Measurements from ENCODE around the gene ADAM23. TPM values are rescaled to one million over a fixed set of nuclear protein-coding genes. Genes with fewer than 3 reads are reported as not detected.
A peak's percentile ranks its signal among the peaks of the same experiment; 100 is the strongest.

The ADAM23 gene
- total RNA-seq, 2 donors from 2014 or later = 0.06 to 0.07 TPM

GRCh38 chr2:206432193-206433082 lies 10.9 kb upstream of the ADAM23 start:
- DNase-seq (ENCODE audit: low spot score in 2 of 2) = no peak
- Mint-ChIP-seq H3K27ac (no peak overlapping the region), H3K9me3 (no peaks in the 10 kb centered on the region), H3K36me3 (no peaks in the 10 kb centered on the region)
- ATAC-seq = no peak

- ATAC-seq = no peak
- H3K27ac Mint-ChIP-seq = no peak overlapping the region
- no peaks in the 10 kb centered on the region for H3K36me3 Mint-ChIP-seq
- H3K9me3 Mint-ChIP-seq = no peaks in the 10 kb centered on the region
- no peak for DNase-seq (ENCODE audit: low spot score in 2 of 2)
Measured at GRCh38 chr2:206433190-206433589, 10.1 kb upstream of the ADAM23 start.

- no peak for DNase-seq (ENCODE audit: low spot score in 2 of 2)
- no peak for ATAC-seq
- Mint-ChIP-seq H3K9me3 (no peaks in the 10 kb centered on the region), H3K36me3 (no peaks in the 10 kb centered on the region), H3K27ac (no peak overlapping the region)
Measured at GRCh38 chr2:206433686-206434085, 9.6 kb upstream of the ADAM23 start.

GRCh38 chr2:206435742-206436141 lies 7.6 kb upstream of the ADAM23 start:
- no peak overlapping the region for H3K27ac Mint-ChIP-seq
- no peaks in the 10 kb centered on the region for H3K9me3 Mint-ChIP-seq
- no peaks in the 10 kb centered on the region for H3K36me3 Mint-ChIP-seq
- no peak for ATAC-seq
- DNase-seq (ENCODE audit: low spot score in 2 of 2) = no peak

- DNase-seq (ENCODE audit: low spot score in 2 of 2) (no peak), ATAC-seq (no peak)
- no peaks in the 10 kb centered on the region for H3K36me3 Mint-ChIP-seq
- H3K9me3 Mint-ChIP-seq = no peaks in the 10 kb centered on the region
- no peak overlapping the region for H3K27ac Mint-ChIP-seq
Measured at GRCh38 chr2:206438196-206438724, 5.1 kb upstream of the ADAM23 start.

- H3K36me3 Mint-ChIP-seq = peaks cover 0 to 5% of the 10 kb centered on the region in 2 donors
- no peak overlapping the region for H3K27ac Mint-ChIP-seq
- ATAC-seq = no peak
- H3K9me3 Mint-ChIP-seq = no peaks in the 10 kb centered on the region
- DNase-seq (ENCODE audit: low spot score in 2 of 2) = no peak
Measured at GRCh38 chr2:206442474-206442832, 879 bp upstream of the ADAM23 start.

- ATAC-seq = peak; percentile 56 to 72
- peak in 1 of 2 donors; percentile 21 for DNase-seq (ENCODE audit: low spot score in 2 of 2)
- H3K27ac Mint-ChIP-seq = no peak overlapping the region
Measured at GRCh38 chr2:206443735-206444527, 599 bp downstream of the ADAM23 start.

GRCh38 chr2:206445948-206446347 lies 2.6 kb downstream of the ADAM23 start:
- ATAC-seq = no peak
- DNase-seq (ENCODE audit: low spot score in 2 of 2) = no peak
- H3K9me3 Mint-ChIP-seq = peaks cover 0 to 3% of the 10 kb centered on the region in 2 donors
- no peak overlapping the region for H3K27ac Mint-ChIP-seq
- peaks cover 0 to 5% of the 10 kb centered on the region in 2 donors for H3K36me3 Mint-ChIP-seq

More at GRCh38 chr2:206443735-206444527, 599 bp downstream of the ADAM23 start:
- peaks cover 0 to 5% of the 10 kb centered on the region in 2 donors for H3K36me3 Mint-ChIP-seq
- no peaks in the 10 kb centered on the region for H3K9me3 Mint-ChIP-seq

- H3K27ac Mint-ChIP-seq = no peak overlapping the region
- peaks cover 0 to 3% of the 10 kb centered on the region in 2 donors for H3K9me3 Mint-ChIP-seq
- no peaks in the 10 kb centered on the region for H3K36me3 Mint-ChIP-seq
- DNase-seq (ENCODE audit: low spot score in 2 of 2) (no peak), ATAC-seq (no peak)
Measured at GRCh38 chr2:206452242-206452641, 8.9 kb downstream of the ADAM23 start.

GRCh38 chr2:206452750-206453149 lies 9.4 kb downstream of the ADAM23 start:
- no peak for ATAC-seq
- no peak for DNase-seq (ENCODE audit: low spot score in 2 of 2)
- no peaks in the 10 kb centered on the region for H3K36me3 Mint-ChIP-seq
- no peak overlapping the region for H3K27ac Mint-ChIP-seq
- peaks cover 0 to 3% of the 10 kb centered on the region in 2 donors for H3K9me3 Mint-ChIP-seq

- no peak for ATAC-seq
- no peak for DNase-seq (ENCODE audit: low spot score in 2 of 2)
Measured at GRCh38 chr2:206456078-206456754, 12.9 kb downstream of the ADAM23 start.

GRCh38 chr2:206457188-206457634 lies 13.9 kb downstream of the ADAM23 start:
- DNase-seq (ENCODE audit: low spot score in 2 of 2) = no peak
- no peaks in the 10 kb centered on the region for H3K36me3 Mint-ChIP-seq
- H3K9me3 Mint-ChIP-seq = no peaks in the 10 kb centered on the region
- ATAC-seq = no peak
- H3K27ac Mint-ChIP-seq = no peak overlapping the region

More at GRCh38 chr2:206456078-206456754, 12.9 kb downstream of the ADAM23 start:
- Mint-ChIP-seq H3K9me3 (no peaks in the 10 kb centered on the region), H3K36me3 (no peaks in the 10 kb centered on the region), H3K27ac (no peak overlapping the region)

- ATAC-seq = no peak
- Mint-ChIP-seq H3K9me3 (no peaks in the 10 kb centered on the region), H3K27ac (no peak overlapping the region), H3K36me3 (no peaks in the 10 kb centered on the region)
- no peak for DNase-seq (ENCODE audit: low spot score in 2 of 2)
Measured at GRCh38 chr2:206462240-206462854, 19.0 kb downstream of the ADAM23 start.

GRCh38 chr2:206463685-206464084 lies 20.4 kb downstream of the ADAM23 start:
- peaks cover 6 to 7% of the 10 kb centered on the region in 2 donors for H3K9me3 Mint-ChIP-seq
- H3K36me3 Mint-ChIP-seq = peaks cover 6 to 10% of the 10 kb centered on the region in 2 donors
- ATAC-seq = no peak
- H3K27ac Mint-ChIP-seq = no peak overlapping the region
- no peak for DNase-seq (ENCODE audit: low spot score in 2 of 2)

- H3K27ac Mint-ChIP-seq = no peak overlapping the region
- DNase-seq (ENCODE audit: low spot score in 2 of 2) (no peak), ATAC-seq (no peak)
- peaks cover 6 to 10% of the 10 kb centered on the region in 2 donors for H3K36me3 Mint-ChIP-seq
- peaks cover 8 to 13% of the 10 kb centered on the region in 2 donors for H3K9me3 Mint-ChIP-seq
Measured at GRCh38 chr2:206464597-206464996, 21.3 kb downstream of the ADAM23 start.

GRCh38 chr2:206471524-206472062 lies 28.3 kb downstream of the ADAM23 start:
- Mint-ChIP-seq H3K27ac (no peak overlapping the region), H3K9me3 (peaks cover 8 to 13% of the 10 kb centered on the region in 2 donors), H3K36me3 (peaks cover 6 to 10% of the 10 kb centered on the region in 2 donors)
- DNase-seq (ENCODE audit: low spot score in 2 of 2) (no peak), ATAC-seq (peak in 1 of 2 donors; percentile 62)
